Activated CD8-positive, alpha-beta T cell treated with anti-CD3 and anti-CD28 coated beads for 36 hours (primary cell): Measurements from ENCODE around the gene MRPL37. TPM values are rescaled to one million over a fixed set of nuclear protein-coding genes. Genes with fewer than 3 reads are reported as not detected.
"Not testable (repeated sequence)": the region's sequence is repeated elsewhere in the genome, so short reads cannot be mapped to it uniquely, and the experiment has no call there.

Experiments used
- ATAC-seq: fragments of 200-7000 bp; cut with Tn5 transposase; one replicate; pipeline ENCODE4 v1.10.0; 2021; ENCODE audit warnings: mild to moderate bottlenecking, moderate library complexity
- CTCF ChIA-PET: fragments of 350-600 bp; sonication (Branson Sonifier 250); formaldehyde crosslinking; loops from one replicate; lab custom pipeline; 2021; ENCODE audit warnings: antibody characterized with exemption; lab: Charles Lee
- POLR2A ChIA-PET: fragments of 350-600 bp; sonication (Branson Sonifier 250); formaldehyde crosslinking; loops from one replicate; lab custom pipeline; 2021; ENCODE audit warnings: antibody characterized with exemption; lab: Charles Lee
- DNase-seq: peaks from one replicate; pipeline ENCODE4 v3.0.0-alpha.2; 2020
- H3K27ac Mint-ChIP-seq: one replicate; pipeline ENCODE4 v1.8.0; 2021; ENCODE audit warnings: mild to moderate bottlenecking, mixed read lengths
- H3K27me3 Mint-ChIP-seq: one replicate; pipeline ENCODE4 v1.8.0; 2021; ENCODE audit warnings: mixed read lengths
- H3K36me3 Mint-ChIP-seq: one replicate; pipeline ENCODE4 v1.8.0; 2021; ENCODE audit warnings: low read depth, mixed read lengths
- H3K4me1 Mint-ChIP-seq: one replicate; pipeline ENCODE4 v1.8.0; 2021; ENCODE audit warnings: low read depth, mixed read lengths
- H3K4me3 Mint-ChIP-seq: one replicate; pipeline ENCODE4 v1.8.0; 2021; ENCODE audit warnings: mild to moderate bottlenecking, moderate library complexity, mixed read lengths
- H3K9me3 Mint-ChIP-seq: one replicate; pipeline ENCODE4 v1.8.0; 2021; ENCODE audit warnings: mixed read lengths
- intact Hi-C: fragments of 100-400 bp; cut with micrococcal nuclease; formaldehyde crosslinking; loops from one replicate; pipeline ENCODE4 v1.10.0; 2022
- total RNA-seq, 2 experiments: library from RNA; stranded (reverse); gene quantifications; one replicate each; pipeline ENCODE4 v1.2.3, GENCODE V29; 2021
- TF ChIP-seq, protein P1 (sequence below): fragments of 200-600 bp; IDR thresholded peaks from one replicate; pipeline ENCODE4 v1.8.0; 2022; ENCODE audit warnings: antibody characterized with exemption, mild to moderate bottlenecking

The MRPL37 gene
- total RNA-seq, 2 experiments from 2014 or later, result 194 to 198 TPM

GRCh38 chr1:54160351-54160750 lies 39.6 kb upstream of the MRPL37 start:
- ATAC-seq, result no peak
- no peaks in the 10 kb centered on the region for H3K27me3 Mint-ChIP-seq
- no peaks in the 10 kb centered on the region for H3K9me3 Mint-ChIP-seq
- DNase-seq, result no peak
- no peaks in the 10 kb centered on the region for H3K36me3 Mint-ChIP-seq
- H3K4me1 Mint-ChIP-seq, result no peaks in the 10 kb centered on the region
- POLR2A ChIA-PET, result no interaction called here
- H3K27ac Mint-ChIP-seq, result no peak overlapping the region
- CTCF ChIA-PET, result no interaction called here
- intact Hi-C loops, result no loop called here
- no peak overlapping the region for H3K4me3 Mint-ChIP-seq
- TF ChIP-seq, protein P1, sequence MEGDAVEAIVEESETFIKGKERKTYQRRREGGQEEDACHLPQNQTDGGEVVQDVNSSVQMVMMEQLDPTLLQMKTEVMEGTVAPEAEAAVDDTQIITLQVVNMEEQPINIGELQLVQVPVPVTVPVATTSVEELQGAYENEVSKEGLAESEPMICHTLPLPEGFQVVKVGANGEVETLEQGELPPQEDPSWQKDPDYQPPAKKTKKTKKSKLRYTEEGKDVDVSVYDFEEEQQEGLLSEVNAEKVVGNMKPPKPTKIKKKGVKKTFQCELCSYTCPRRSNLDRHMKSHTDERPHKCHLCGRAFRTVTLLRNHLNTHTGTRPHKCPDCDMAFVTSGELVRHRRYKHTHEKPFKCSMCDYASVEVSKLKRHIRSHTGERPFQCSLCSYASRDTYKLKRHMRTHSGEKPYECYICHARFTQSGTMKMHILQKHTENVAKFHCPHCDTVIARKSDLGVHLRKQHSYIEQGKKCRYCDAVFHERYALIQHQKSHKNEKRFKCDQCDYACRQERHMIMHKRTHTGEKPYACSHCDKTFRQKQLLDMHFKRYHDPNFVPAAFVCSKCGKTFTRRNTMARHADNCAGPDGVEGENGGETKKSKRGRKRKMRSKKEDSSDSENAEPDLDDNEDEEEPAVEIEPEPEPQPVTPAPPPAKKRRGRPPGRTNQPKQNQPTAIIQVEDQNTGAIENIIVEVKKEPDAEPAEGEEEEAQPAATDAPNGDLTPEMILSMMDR, result no peak

- DNase-seq (no peak), ATAC-seq (no peak)
- Mint-ChIP-seq H3K36me3 (no peaks in the 10 kb centered on the region), H3K4me3 (no peak overlapping the region), H3K9me3 (no peaks in the 10 kb centered on the region), H3K27ac (no peak overlapping the region), H3K27me3 (no peaks in the 10 kb centered on the region), H3K4me1 (no peaks in the 10 kb centered on the region)
- POLR2A ChIA-PET, result interaction anchor here (1.0 kb wide), 1 partner anchor 43 kb away, joined by 3 read pairs; no protein-coding TSS in a partner anchor
- intact Hi-C loops, result no loop called here
- CTCF ChIA-PET, result interaction anchor here (1.4 kb wide), 1 partner anchor 20 kb away, joined by 4 read pairs; no protein-coding TSS in a partner anchor
- TF ChIP-seq, protein P1, result no peak
These were observed 38.3 kb upstream of the MRPL37 start for GRCh38 chr1:54161495-54162168.

DNA sequence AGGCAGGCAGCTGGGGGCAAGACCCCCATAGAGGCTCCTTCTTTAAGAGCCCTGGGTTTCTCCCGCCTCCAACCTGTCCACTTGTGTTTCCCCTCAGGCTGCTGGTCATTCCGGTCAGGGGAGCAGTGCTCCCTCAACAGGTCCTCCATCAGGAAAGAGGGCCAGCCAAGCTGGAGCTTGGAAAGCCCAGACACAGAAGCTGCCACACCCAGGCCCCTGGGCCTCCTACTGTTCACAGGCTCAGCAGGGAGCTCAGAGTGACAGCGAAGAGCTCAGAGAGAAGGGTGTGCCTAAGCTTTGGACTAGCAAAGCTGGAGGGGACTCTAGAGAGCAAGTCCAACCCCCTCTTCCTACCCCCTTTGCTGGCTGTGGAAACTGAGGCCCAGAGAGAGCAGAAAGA lies 36.9 kb upstream of the MRPL37 start:
- intact Hi-C loops, result no loop called here
- ATAC-seq (no peak), DNase-seq (no peak)
- H3K4me1 Mint-ChIP-seq, result no peaks in the 10 kb centered on the region
- ChIA-PET POLR2A (no interaction called here), CTCF (no interaction called here)
- no peaks in the 10 kb centered on the region for H3K27me3 Mint-ChIP-seq
- H3K9me3 Mint-ChIP-seq, result no peaks in the 10 kb centered on the region
- H3K4me3 Mint-ChIP-seq, result no peak overlapping the region
- no peak overlapping the region for H3K27ac Mint-ChIP-seq
- TF ChIP-seq, protein P1, result no peak
- H3K36me3 Mint-ChIP-seq, result no peaks in the 10 kb centered on the region

- no peaks in the 10 kb centered on the region for H3K27me3 Mint-ChIP-seq
These were observed 36.4 kb upstream of the MRPL37 start for GRCh38 chr1:54163573-54163972.

DNA sequence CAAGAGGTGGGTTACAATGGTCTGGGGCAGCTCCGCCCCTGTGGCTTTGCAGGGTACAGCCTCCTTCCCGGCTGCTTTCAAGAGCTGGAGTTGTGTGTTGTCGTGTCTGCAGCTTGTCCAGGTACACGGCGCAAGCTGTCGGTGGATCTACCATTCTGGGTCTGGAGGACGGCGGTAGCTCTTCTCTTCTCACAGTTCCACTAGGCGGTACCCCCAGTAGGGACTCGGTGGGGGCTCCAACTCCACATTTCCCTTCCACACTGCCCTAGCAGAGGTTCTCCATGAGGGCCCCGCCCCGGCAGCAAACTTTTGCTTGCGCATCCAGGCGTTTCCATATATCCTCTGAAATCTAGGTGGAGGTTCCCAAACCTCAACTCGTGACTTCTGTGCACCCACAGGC lies 34.8 kb upstream of the MRPL37 start:
- CTCF ChIA-PET, result no interaction called here
- intact Hi-C loops, result no loop called here
- DNase-seq (no peak), ATAC-seq (no peak)
- TF ChIP-seq, protein P1, result no peak
- Mint-ChIP-seq H3K36me3 (no peaks in the 10 kb centered on the region), H3K4me3 (no peak overlapping the region), H3K27ac (no peak overlapping the region), H3K27me3 (no peaks in the 10 kb centered on the region), H3K4me1 (no peaks in the 10 kb centered on the region), H3K9me3 (no peaks in the 10 kb centered on the region)
- POLR2A ChIA-PET, result no interaction called here

More at GRCh38 chr1:54163573-54163972, 36.4 kb upstream of the MRPL37 start:
- POLR2A ChIA-PET, result no interaction called here
- no peak for DNase-seq
- Mint-ChIP-seq H3K9me3 (no peaks in the 10 kb centered on the region), H3K4me3 (no peak overlapping the region), H3K27ac (no peak overlapping the region), H3K36me3 (no peaks in the 10 kb centered on the region), H3K4me1 (no peaks in the 10 kb centered on the region)
- intact Hi-C loops, result no loop called here
- ATAC-seq, result no peak
- TF ChIP-seq, protein P1, result no peak
- CTCF ChIA-PET, result no interaction called here

- POLR2A ChIA-PET, ATAC-seq, DNase-seq, H3K27me3 Mint-ChIP-seq, intact Hi-C loops, CTCF ChIA-PET, H3K4me1 Mint-ChIP-seq, H3K27ac Mint-ChIP-seq, H3K9me3 Mint-ChIP-seq, H3K36me3 Mint-ChIP-seq, H3K4me3 Mint-ChIP-seq: not testable (repeated sequence)
These were observed 33.6 kb upstream of the MRPL37 start for GRCh38 chr1:54166357-54166756.
